ENCODE measurements around the gene SKAP1.

Gene SKAP1

GRCh38 chr17:48160177-48161081 is 269.6 kb downstream of the SKAP1 start:
- H3K4me3 ChIP-seq (ENCODE audit: low read depth, low read length): no peak overlapping the region
- DNase-seq (ENCODE audit: low read depth): no peak
- no peak for TF ChIP-seq CTCF (IDR thresholded peaks at IDR 0.05; ENCODE audit: insufficient read depth, low read depth, low read length, missing control alignments)

GRCh38 chr17:48159232-48159631 is 270.8 kb downstream of the SKAP1 start:
- H3K4me3 ChIP-seq (ENCODE audit: low read depth, low read length): no peak overlapping the region
- no peak for TF ChIP-seq CTCF (IDR thresholded peaks at IDR 0.05; ENCODE audit: insufficient read depth, low read depth, low read length, missing control alignments)
- DNase-seq (ENCODE audit: low read depth): no peak

GRCh38 chr17:48155889-48156611 is 274.0 kb downstream of the SKAP1 start:
- no peak for DNase-seq (ENCODE audit: low read depth)
- TF ChIP-seq CTCF (IDR thresholded peaks at IDR 0.05; ENCODE audit: insufficient read depth, low read depth, low read length, missing control alignments): no peak
- no peak overlapping the region for H3K4me3 ChIP-seq (ENCODE audit: low read depth, low read length)

GRCh38 chr17:48153691-48154358 is 276.2 kb downstream of the SKAP1 start:
- peak; percentile 33 for TF ChIP-seq CTCF (IDR thresholded peaks at IDR 0.05; ENCODE audit: insufficient read depth, low read depth, low read length, missing control alignments)
- peak; percentile 47 for DNase-seq (ENCODE audit: low read depth)
- H3K4me3 ChIP-seq (ENCODE audit: low read depth, low read length): no peak overlapping the region

- TF ChIP-seq CTCF (IDR thresholded peaks at IDR 0.05; ENCODE audit: insufficient read depth, low read depth, low read length, missing control alignments): no peak
- DNase-seq (ENCODE audit: low read depth): no peak
- no peak overlapping the region for H3K4me3 ChIP-seq (ENCODE audit: low read depth, low read length)
These were observed 277.7 kb downstream of the SKAP1 start for GRCh38 chr17:48152289-48152688.

- no peak overlapping the region for H3K4me3 ChIP-seq (ENCODE audit: low read depth, low read length)
- no peak for DNase-seq (ENCODE audit: low read depth)
- TF ChIP-seq CTCF (IDR thresholded peaks at IDR 0.05; ENCODE audit: insufficient read depth, low read depth, low read length, missing control alignments): no peak
These were observed 278.8 kb downstream of the SKAP1 start for GRCh38 chr17:48151220-48151619.
